A549 (cell line): ENCODE measurements around the gene CUL2. TPM values are rescaled to one million over a fixed set of nuclear protein-coding genes. Genes with fewer than 3 reads are reported as not detected.
"Not testable (repeated sequence)": the region's sequence is repeated elsewhere in the genome, so short reads cannot be mapped to it uniquely, and the experiment has no call there.

Source experiments
- ATAC-seq, 2 experiments: fragments of 200-7000 bp in 1 of 2; fragments of >200 bp in 1 of 2; cut with Nextera tagmentation in 1 of 2; cut with Tn5 transposase in 1 of 2; 3 replicates each; pipeline versions ENCODE4 v1.8.0 to v1.9.1; 2018 to 2020; ENCODE audit warnings: mild to moderate bottlenecking in 1 of 2, moderate library complexity in 1 of 2
- CTCF ChIA-PET: fragments of 300-600 bp; sonication (Branson Sonifier 250); formaldehyde crosslinking; extraction: SDS; loops from one replicate; lab custom pipeline; 2021; ENCODE audit warnings: antibody characterized with exemption, inconsistent platforms; lab: Yijun Ruan, JAX
- POLR2A ChIA-PET: fragments of 350-600 bp; formaldehyde crosslinking; extraction: SDS; loops from one replicate; lab custom pipeline; 2021; ENCODE audit warnings: antibody characterized with exemption, inconsistent platforms; lab: Yijun Ruan, JAX
- DNase-seq, 2 experiments: peaks; one replicate each; pipeline versions ENCODE4 v3.0.0 to v3.0.0-alpha.2; 2011 to 2016; ENCODE audit warnings: low read depth in 1 of 2, low spot score in 1 of 2
- FAIRE-seq: peaks from 2 replicates; lab custom pipeline; 2011; peaks lifted over from hg19 to GRCh38; lab: Jason Lieb, UNC
- H3K27ac ChIP-seq, 2 experiments: fragments of >200 bp; sonication (Bioruptor Twin); formaldehyde crosslinking; 3 replicates each; pipeline ENCODE4 v1.5.1; 2016 to 2017
- H3K4me1 ChIP-seq: fragments of >200 bp; sonication (Bioruptor Twin); formaldehyde crosslinking; 3 replicates; pipeline ENCODE4 v1.6.1; 2016
- H3K4me2 ChIP-seq: fragments of >200 bp; sonication (Bioruptor Twin); formaldehyde crosslinking; 3 replicates; pipeline ENCODE4 v1.6.1; 2016
- H3K4me3 ChIP-seq: fragments of >200 bp; sonication (Bioruptor Twin); formaldehyde crosslinking; 3 replicates; pipeline ENCODE4 v1.5.1; 2016
- H3K9me3 ChIP-seq: fragments of >200 bp; sonication (Bioruptor Twin); formaldehyde crosslinking; 3 replicates; pipeline ENCODE4 v1.6.1; 2016
- CEBPB ChIP-seq, 2 experiments: fragments of >200 bp in 1 of 2; sonication (Bioruptor Twin) in 1 of 2; formaldehyde crosslinking in 1 of 2; IDR thresholded peaks; 2 replicates each; pipeline ENCODE4 v1.6.1; 2012 to 2016
- POLR2A ChIP-seq: IDR thresholded peaks from 2 replicates; pipeline ENCODE4 v1.6.1; 2012; ENCODE audit warnings: mild to moderate bottlenecking, low read length
- RAD21 ChIP-seq, 2 experiments: fragments of >200 bp in 1 of 2; sonication (Bioruptor Twin) in 1 of 2; formaldehyde crosslinking in 1 of 2; IDR thresholded peaks in 1 of 2; conservative IDR thresholded peaks in 1 of 2; 2 replicates in 1 of 2; 3 replicates in 1 of 2; pipeline ENCODE4 v1.6.1; 2012 to 2018; ENCODE audit warnings: inconsistent platforms in 1 of 2
- RCOR1 ChIP-seq: fragments of 150-350 bp; IDR thresholded peaks from 2 replicates; pipeline ENCODE4 v1.6.1; 2014; ENCODE audit warnings: antibody characterized with exemption, low read length, low read depth
- SMC3 ChIP-seq: fragments of >200 bp; sonication (Bioruptor Twin); formaldehyde crosslinking; IDR thresholded peaks from 3 replicates; pipeline ENCODE4 v1.6.1; 2018; ENCODE audit warnings: inconsistent platforms
- TFCP2L1 ChIP-seq: fragments of 250-450 bp; sonication (Bioruptor Pico); IDR thresholded peaks from 2 replicates; pipeline ENCODE4 v1.5.0; 2021; ENCODE audit warnings: mild to moderate bottlenecking
- ZFP36 ChIP-seq: fragments of 450-650 bp; IDR thresholded peaks from 2 replicates; pipeline ENCODE4 v1.6.1; 2014; ENCODE audit warnings: borderline replicate concordance; ENCODE audit not compliant: partially characterized antibody
- ZSCAN20 ChIP-seq: fragments of 250-450 bp; sonication (Bioruptor Pico); IDR thresholded peaks from 2 replicates; pipeline ENCODE4 v1.8.0; 2022; ENCODE audit warnings: mild to moderate bottlenecking, moderate library complexity
- WGBS: methylation state at CpG from one replicate; pipeline ENCODE4 v1.1.6; 2017; ENCODE audit errors: missing lambda C conversion rate; 5-methylcytosine and 5-hydroxymethylcytosine counted together
- polyA plus RNA-seq, 4 experiments: library from polyadenylated mRNA; depleted of rRNA in 3 of 4; stranded (reverse); fragments of >200 nt; fragmentation: RNase III in 1 of 4; extraction: RNeasy Plus Mini Kit Qiagen cat#74134 plus additional on column Dnase treatment in 1 of 4; gene quantifications; 2 replicates in 3 of 4; 3 replicates in 1 of 4; pipeline ENCODE4 v1.2.3, GENCODE V29; 2011 to 2017
- TF ChIP-seq, protein P1 (sequence below): fragments of >200 bp; sonication (Bioruptor Twin); formaldehyde crosslinking; IDR thresholded peaks from 3 replicates; pipeline ENCODE4 v1.5.1; 2016
- TF ChIP-seq, protein P2 (sequence below): fragments of 250-450 bp; sonication (Bioruptor Pico); IDR thresholded peaks from 2 replicates; pipeline ENCODE4 v1.5.0; 2021; ENCODE audit warnings: mild to moderate bottlenecking, moderate library complexity, borderline replicate concordance
- TF ChIP-seq, protein P3 (sequence below): IDR thresholded peaks from 2 replicates; pipeline ENCODE4 v1.6.1; 2012

Gene CUL2
- polyA plus RNA-seq, 2 of the 4 experiments (the other 2 are of a cell fraction): 26.8 to 35.1 TPM

DNA sequence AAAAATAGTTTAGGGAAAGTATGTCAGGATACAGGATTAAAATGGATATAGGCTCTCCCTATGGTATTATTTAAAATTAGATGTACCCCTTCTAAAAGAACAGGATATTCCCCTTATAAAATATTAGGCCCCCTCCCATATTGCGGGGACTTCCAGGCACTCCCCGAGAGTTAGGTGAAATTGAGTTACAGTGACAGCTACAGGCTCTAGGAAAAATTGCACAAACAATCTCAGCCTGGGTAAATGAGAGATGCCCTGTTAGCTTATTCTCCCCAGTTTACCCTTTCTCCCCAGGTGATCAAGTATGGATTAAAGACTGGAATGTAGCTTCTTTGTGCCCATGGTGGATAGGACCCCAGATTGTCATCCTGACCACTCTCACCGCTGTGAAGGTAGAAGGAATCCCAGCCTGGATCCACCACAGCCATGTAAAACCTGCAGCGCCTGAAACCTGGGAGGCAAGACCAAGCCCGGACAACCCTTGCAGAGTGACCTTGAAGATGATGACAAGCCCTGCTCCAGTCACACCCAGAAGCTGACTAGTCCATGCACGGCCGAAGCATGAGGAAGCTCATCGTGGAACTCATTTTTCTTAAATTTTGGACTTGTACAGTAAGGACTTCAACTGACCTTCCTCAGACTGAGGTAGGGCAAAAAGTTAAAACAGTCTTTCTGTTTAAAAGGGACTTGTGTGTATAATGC is 115.6 kb downstream of the CUL2 start:
- POLR2A ChIA-PET, DNase-seq, ATAC-seq, H3K4me2 ChIP-seq, H3K9me3 ChIP-seq, FAIRE-seq, H3K27ac ChIP-seq, H3K4me1 ChIP-seq, H3K4me3 ChIP-seq: not testable (repeated sequence)
- CTCF ChIA-PET: interaction anchor here (0.6 to 2.9 kb wide), 11 partner anchors 9 to 310 kb away, joined by 3 to 11 read pairs (median 3); no protein-coding TSS in a partner anchor
- TF ChIP-seq, protein P1, sequence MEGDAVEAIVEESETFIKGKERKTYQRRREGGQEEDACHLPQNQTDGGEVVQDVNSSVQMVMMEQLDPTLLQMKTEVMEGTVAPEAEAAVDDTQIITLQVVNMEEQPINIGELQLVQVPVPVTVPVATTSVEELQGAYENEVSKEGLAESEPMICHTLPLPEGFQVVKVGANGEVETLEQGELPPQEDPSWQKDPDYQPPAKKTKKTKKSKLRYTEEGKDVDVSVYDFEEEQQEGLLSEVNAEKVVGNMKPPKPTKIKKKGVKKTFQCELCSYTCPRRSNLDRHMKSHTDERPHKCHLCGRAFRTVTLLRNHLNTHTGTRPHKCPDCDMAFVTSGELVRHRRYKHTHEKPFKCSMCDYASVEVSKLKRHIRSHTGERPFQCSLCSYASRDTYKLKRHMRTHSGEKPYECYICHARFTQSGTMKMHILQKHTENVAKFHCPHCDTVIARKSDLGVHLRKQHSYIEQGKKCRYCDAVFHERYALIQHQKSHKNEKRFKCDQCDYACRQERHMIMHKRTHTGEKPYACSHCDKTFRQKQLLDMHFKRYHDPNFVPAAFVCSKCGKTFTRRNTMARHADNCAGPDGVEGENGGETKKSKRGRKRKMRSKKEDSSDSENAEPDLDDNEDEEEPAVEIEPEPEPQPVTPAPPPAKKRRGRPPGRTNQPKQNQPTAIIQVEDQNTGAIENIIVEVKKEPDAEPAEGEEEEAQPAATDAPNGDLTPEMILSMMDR: peak; percentile 37; the same call in 2 of the 3 replicates
- TF ChIP-seq RAD21 (conservative IDR thresholded peaks at IDR 0.05 in 1 of 2, IDR thresholded peaks at IDR 0.05 in 1 of 2) (peak; percentile 39 to 52; a peak in 4 of 5 replicates), SMC3 (peak; percentile 23; the same call in 1 of the 3 replicates)
- 57% methylated on average over 8 of the region's 8 CpGs for WGBS

DNA sequence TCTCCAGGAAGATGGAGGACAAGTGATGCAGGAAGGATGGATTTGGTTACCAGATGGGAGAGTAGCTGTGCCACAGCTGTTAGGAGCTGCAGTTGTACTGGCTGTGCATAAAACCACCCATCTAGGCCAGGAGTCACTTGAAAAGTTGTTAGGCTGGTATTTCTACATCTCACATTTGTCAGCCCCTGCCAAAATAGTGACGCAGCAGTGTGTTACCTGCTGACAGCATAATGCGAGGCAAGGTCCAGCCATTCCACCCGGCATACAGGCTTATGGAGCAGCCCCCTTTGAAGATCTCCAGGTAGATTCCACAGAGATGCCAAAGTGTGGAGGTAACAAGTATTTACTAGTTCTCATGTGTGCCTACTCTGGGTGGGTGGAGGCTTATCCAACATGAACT is 116.4 kb downstream of the CUL2 start:
- H3K4me2 ChIP-seq, H3K9me3 ChIP-seq, POLR2A ChIA-PET, FAIRE-seq, ATAC-seq, DNase-seq, H3K4me1 ChIP-seq, H3K27ac ChIP-seq, H3K4me3 ChIP-seq: not testable (repeated sequence)
- 96% methylated on average over 3 of the region's 3 CpGs for WGBS
- CTCF ChIA-PET: interaction anchor here (0.7 to 2.9 kb wide), 8 partner anchors 9 to 308 kb away, joined by 3 to 11 read pairs (median 4); no protein-coding TSS in a partner anchor

DNA sequence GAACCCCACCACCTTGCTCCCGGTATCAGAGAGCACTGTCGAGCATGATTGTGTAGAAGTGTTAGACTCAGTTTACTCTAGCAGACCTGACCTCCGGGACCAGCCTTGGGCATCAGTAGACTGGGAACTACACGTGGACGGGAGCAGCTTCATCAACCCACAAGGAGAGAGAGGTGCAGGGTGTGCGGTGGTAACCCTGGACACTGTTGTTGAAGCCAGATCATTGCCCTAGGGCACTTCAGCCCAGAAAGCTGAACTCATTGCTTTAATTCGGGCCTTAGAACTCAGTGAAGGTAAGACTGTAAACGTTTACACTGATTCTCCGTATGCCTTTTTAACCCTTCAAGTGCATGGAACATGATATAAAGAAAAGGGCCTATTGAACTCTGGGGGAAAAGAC is 117.0 kb downstream of the CUL2 start:
- DNase-seq, POLR2A ChIA-PET, H3K4me1 ChIP-seq, H3K4me2 ChIP-seq, H3K4me3 ChIP-seq, H3K9me3 ChIP-seq, FAIRE-seq, ATAC-seq, H3K27ac ChIP-seq: not testable (repeated sequence)
- WGBS: 68% methylated on average over 9 of the region's 9 CpGs
- CTCF ChIA-PET: interaction anchor here (1.4 to 2.9 kb wide), 4 partner anchors 8 to 99 kb away, joined by 3 to 11 read pairs (median 6); no protein-coding TSS in a partner anchor

DNA sequence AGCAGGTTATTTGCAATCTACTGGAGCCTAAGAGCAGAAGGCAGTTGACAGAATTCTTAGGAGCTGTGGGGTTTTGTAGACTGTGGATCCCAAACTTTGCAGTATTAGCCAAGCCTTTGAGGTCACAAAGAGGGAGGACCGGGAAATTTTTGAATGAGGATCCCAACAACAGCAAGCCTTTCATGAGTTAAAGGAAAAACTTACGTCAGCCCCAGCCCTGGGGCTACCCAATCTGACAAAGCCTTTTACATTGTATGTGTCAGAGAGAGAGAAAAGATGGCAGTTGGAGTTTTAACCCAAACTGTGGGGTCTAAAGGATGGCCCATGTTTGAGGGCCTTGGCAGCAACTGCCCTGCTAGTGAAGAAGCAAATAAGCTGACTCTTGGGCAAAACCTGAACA is 117.5 kb downstream of the CUL2 start:
- H3K4me2 ChIP-seq, H3K27ac ChIP-seq, DNase-seq, H3K4me3 ChIP-seq, ATAC-seq, H3K9me3 ChIP-seq, FAIRE-seq, POLR2A ChIA-PET, H3K4me1 ChIP-seq: not testable (repeated sequence)
- 82% methylated on average over 2 of the region's 2 CpGs for WGBS
- CTCF ChIA-PET: interaction anchor here (1.0 to 1.5 kb wide), 3 partner anchors 13 to 98 kb away, joined by 3 read pairs; no protein-coding TSS in a partner anchor

DNA sequence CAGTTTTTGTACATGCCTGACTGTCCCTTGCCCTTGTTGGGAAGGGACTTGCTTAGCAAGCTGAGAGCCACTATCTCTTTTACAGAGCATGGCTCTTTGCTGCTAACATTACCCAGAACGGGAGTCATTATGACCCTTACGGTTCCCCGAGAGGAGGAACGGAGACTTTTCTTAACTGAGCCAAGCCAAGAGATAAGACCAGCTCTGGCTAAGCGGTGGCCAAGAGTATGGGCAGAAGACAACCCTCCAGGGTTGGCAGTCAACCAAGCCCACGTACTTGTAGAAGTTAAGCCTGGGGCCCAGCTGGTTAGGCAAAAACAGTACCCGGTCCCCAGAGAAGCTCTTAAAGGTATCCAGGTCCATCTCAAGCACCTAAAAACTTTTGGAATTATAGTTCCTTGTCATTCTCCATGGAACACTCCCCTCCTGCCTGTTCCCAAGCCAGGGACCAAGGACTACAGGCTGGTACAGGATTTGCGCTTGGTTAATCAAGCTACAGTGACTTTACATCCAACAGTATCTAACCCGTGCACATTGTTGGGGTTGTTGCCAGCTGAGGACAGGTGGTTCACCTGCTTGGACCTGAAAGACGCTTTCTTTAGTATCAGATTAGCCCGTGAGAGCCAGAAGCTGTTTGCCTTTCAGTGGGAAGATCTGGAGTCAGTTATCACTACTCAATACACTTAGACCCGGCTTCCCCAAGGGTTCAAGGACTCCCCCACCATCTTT is 118.4 kb downstream of the CUL2 start:
- FAIRE-seq, H3K4me1 ChIP-seq, H3K4me2 ChIP-seq, ATAC-seq, H3K9me3 ChIP-seq, H3K27ac ChIP-seq, DNase-seq, H3K4me3 ChIP-seq, POLR2A ChIA-PET: not testable (repeated sequence)
- CTCF ChIA-PET: interaction anchor here (1.0 to 1.6 kb wide), 5 partner anchors 9 to 40 kb away, joined by 3 to 6 read pairs (median 4); no protein-coding TSS in a partner anchor
- WGBS: 77% methylated on average over 12 of the region's 12 CpGs

DNA sequence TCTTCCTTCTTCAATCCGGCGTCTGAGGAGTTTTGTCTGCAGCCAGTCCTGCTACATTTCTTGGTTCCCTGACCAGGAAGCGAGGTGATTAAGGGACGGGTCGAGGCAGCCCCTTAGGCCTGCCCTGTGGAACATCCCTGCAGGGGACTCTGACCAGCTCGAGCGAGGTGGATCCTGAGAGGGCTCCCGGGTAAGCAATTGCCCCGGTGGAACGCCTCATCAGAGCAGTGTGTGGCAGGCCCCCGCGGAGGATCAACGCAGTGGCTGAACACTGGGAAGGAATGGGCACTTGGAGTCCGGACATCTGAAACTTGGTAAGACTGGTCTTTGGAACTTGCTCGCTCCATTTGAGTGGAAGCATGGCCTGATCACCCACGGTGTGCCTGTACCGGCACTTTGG is 121.0 kb downstream of the CUL2 start:
- FAIRE-seq (no peak), ATAC-seq (no peak), DNase-seq (no peak)
- POLR2A ChIA-PET: no interaction called here
- WGBS: 87% methylated on average over 17 of the region's 17 CpGs
- Histone ChIP-seq H3K27ac (no peak overlapping the region), H3K4me3 (no peak overlapping the region), H3K4me2 (no peak overlapping the region), H3K4me1 (0 out of 3 replicates have a peak, but pooled peaks cover 7% of the 10 kb centered on the region), H3K9me3 (no peaks in the 10 kb centered on the region)
- CTCF ChIA-PET: interaction anchor here (0.7 to 2.1 kb wide), 3 partner anchors 8 to 312 kb away, joined by 3 to 7 read pairs (median 4); no protein-coding TSS in a partner anchor
- TF ChIP-seq RCOR1 (no peak), ZSCAN20 (CRISPR knock-in tag) (no peak), ZFP36 (no peak), TFCP2L1 (CRISPR knock-in tag) (no peak), CEBPB (IDR thresholded peaks at IDR 0.05) (no peak), POLR2A (no peak)
- TF ChIP-seq, protein P2, sequence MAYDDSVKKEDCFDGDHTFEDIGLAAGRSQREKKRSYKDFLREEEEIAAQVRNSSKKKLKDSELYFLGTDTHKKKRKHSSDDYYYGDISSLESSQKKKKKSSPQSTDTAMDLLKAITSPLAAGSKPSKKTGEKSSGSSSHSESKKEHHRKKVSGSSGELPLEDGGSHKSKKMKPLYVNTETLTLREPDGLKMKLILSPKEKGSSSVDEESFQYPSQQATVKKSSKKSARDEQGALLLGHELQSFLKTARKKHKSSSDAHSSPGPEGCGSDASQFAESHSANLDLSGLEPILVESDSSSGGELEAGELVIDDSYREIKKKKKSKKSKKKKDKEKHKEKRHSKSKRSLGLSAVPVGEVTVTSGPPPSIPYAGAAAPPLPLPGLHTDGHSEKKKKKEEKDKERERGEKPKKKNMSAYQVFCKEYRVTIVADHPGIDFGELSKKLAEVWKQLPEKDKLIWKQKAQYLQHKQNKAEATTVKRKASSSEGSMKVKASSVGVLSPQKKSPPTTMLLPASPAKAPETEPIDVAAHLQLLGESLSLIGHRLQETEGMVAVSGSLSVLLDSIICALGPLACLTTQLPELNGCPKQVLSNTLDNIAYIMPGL (CRISPR knock-in tag): no peak
- TF ChIP-seq, protein P3, sequence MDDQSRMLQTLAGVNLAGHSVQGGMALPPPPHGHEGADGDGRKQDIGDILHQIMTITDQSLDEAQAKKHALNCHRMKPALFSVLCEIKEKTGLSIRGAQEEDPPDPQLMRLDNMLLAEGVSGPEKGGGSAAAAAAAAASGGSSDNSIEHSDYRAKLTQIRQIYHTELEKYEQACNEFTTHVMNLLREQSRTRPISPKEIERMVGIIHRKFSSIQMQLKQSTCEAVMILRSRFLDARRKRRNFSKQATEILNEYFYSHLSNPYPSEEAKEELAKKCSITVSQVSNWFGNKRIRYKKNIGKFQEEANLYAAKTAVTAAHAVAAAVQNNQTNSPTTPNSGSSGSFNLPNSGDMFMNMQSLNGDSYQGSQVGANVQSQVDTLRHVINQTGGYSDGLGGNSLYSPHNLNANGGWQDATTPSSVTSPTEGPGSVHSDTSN: no peak
